HepG2 (cell line): Measurements from ENCODE around the gene TNP2. TPM values are rescaled to one million over a fixed set of nuclear protein-coding genes. Genes with fewer than 3 reads are reported as not detected.

Source experiments
- ADNP ChIP-seq: sonication (generic); formaldehyde crosslinking; IDR thresholded peaks from 2 replicates; pipeline ENCODE4 v1.4.0; 2020; ENCODE audit warnings: missing genetic modification reagents
- FOXK1 ChIP-seq: sonication (generic); formaldehyde crosslinking; IDR thresholded peaks from 2 replicates; pipeline ENCODE4 v1.4.0; 2020; ENCODE audit warnings: low read depth, missing genetic modification reagents, borderline replicate concordance
- HDAC1 ChIP-seq: sonication (generic); formaldehyde crosslinking; IDR thresholded peaks from 2 replicates; pipeline ENCODE4 v1.5.1; 2020; ENCODE audit warnings: mild to moderate bottlenecking, missing genetic modification reagents
- SMAD3 ChIP-seq: sonication (generic); formaldehyde crosslinking; IDR thresholded peaks from 2 replicates; pipeline ENCODE4 v1.4.0; 2020; ENCODE audit warnings: missing genetic modification reagents
- TBX2 ChIP-seq: sonication (generic); formaldehyde crosslinking; IDR thresholded peaks from 2 replicates; pipeline ENCODE4 v1.5.0; 2020; ENCODE audit warnings: missing genetic modification reagents, mild to moderate bottlenecking, borderline replicate concordance
- ZMYM3 ChIP-seq: sonication (generic); formaldehyde crosslinking; IDR thresholded peaks from 2 replicates; pipeline ENCODE4 v1.5.1; 2020; ENCODE audit warnings: mild to moderate bottlenecking, missing genetic modification reagents
- ZNF143 ChIP-seq: sonication (generic); formaldehyde crosslinking; IDR thresholded peaks from 2 replicates; pipeline ENCODE4 v1.4.0; 2020; ENCODE audit warnings: missing genetic modification reagents
- ZNF296 ChIP-seq: sonication (generic); formaldehyde crosslinking; conservative IDR thresholded peaks from 2 replicates; pipeline ENCODE4 v1.5.0; 2020; ENCODE audit warnings: mild to moderate bottlenecking, missing genetic modification reagents
- ZNF354B ChIP-seq: sonication (generic); formaldehyde crosslinking; IDR thresholded peaks from 2 replicates; pipeline ENCODE4 v1.8.0; 2022; ENCODE audit warnings: mild to moderate bottlenecking, missing genetic modification reagents
- ZNF530 ChIP-seq: sonication (generic); formaldehyde crosslinking; IDR thresholded peaks from 2 replicates; pipeline ENCODE4 v1.5.0; 2020; ENCODE audit warnings: low read depth, mild to moderate bottlenecking, missing genetic modification reagents
- ZNF558 ChIP-seq: sonication (generic); formaldehyde crosslinking; IDR thresholded peaks from 2 replicates; pipeline ENCODE4 v1.9.0; 2022; ENCODE audit warnings: mild to moderate bottlenecking, missing genetic modification reagents, borderline replicate concordance
- ZNF614 ChIP-seq: IDR thresholded peaks from 2 replicates; pipeline ENCODE4 v1.6.1; 2018; ENCODE audit warnings: missing biosample characterization, missing genetic modification reagents, inconsistent platforms, borderline replicate concordance
- ZNF773 ChIP-seq: sonication (generic); formaldehyde crosslinking; IDR thresholded peaks from 2 replicates; pipeline ENCODE4 v1.4.0; 2020; ENCODE audit warnings: missing genetic modification reagents, borderline replicate concordance
- ZNF788 ChIP-seq: sonication (generic); formaldehyde crosslinking; IDR thresholded peaks from 2 replicates; pipeline ENCODE4 v1.5.0; 2020; ENCODE audit warnings: mild to moderate bottlenecking, missing genetic modification reagents, borderline replicate concordance
- polyA plus RNA-seq, 8 experiments: library from polyadenylated mRNA; depleted of rRNA in 3 of 8; stranded (reverse) in 7 of 8; unstranded in 1 of 8; fragments of >200 nt; fragmentation: Illumina TruSeq in 4 of 8; extraction: Trizol in 4 of 8; gene quantifications; 2 replicates each; pipeline versions ENCODE4 v1.2.1 to v1.2.3, GENCODE V29; 2011 to 2016; ENCODE audit warnings: low read depth in 4 of 8, missing spikeins in 1 of 8, mixed read lengths in 1 of 8; ENCODE audit not compliant: insufficient read depth in 1 of 8
- total RNA-seq, 5 experiments: library from RNA; depleted of rRNA; stranded (reverse); fragments of >200 nt; fragmentation: Illumina TruSeq; extraction: Trizol; gene quantifications; 2 replicates each; pipeline ENCODE4 v1.2.3, GENCODE V29; 2016; ENCODE audit warnings: low read depth in 1 of 5
- TF ChIP-seq, protein P1 (sequence below): sonication (generic); formaldehyde crosslinking; IDR thresholded peaks from 2 replicates; pipeline ENCODE4 v1.4.0; 2020; ENCODE audit warnings: missing genetic modification reagents, mild to moderate bottlenecking, borderline replicate concordance
- TF ChIP-seq, protein P2 (sequence below): sonication (generic); formaldehyde crosslinking; IDR thresholded peaks from 2 replicates; pipeline ENCODE4 v1.8.1; 2023; ENCODE audit warnings: mild to moderate bottlenecking, inconsistent platforms, moderate library complexity, missing genetic modification reagents, borderline replicate concordance
- TF ChIP-seq, protein P3 (sequence below): fragments of 450-650 bp; IDR thresholded peaks from 2 replicates; pipeline ENCODE4 v1.6.1; 2017; ENCODE audit warnings: mild to moderate bottlenecking
- TF ChIP-seq, protein P4 (sequence below): sonication (generic); formaldehyde crosslinking; IDR thresholded peaks from 2 replicates; pipeline ENCODE4 v1.4.0; 2020; ENCODE audit warnings: low read depth, mild to moderate bottlenecking, missing genetic modification reagents

Gene TNP2
- total and polyA plus RNA-seq, 2 of the 13 experiments (the other 11 are each of a cell fraction or from before 2014, with no cell fraction given), result not detected

DNA sequence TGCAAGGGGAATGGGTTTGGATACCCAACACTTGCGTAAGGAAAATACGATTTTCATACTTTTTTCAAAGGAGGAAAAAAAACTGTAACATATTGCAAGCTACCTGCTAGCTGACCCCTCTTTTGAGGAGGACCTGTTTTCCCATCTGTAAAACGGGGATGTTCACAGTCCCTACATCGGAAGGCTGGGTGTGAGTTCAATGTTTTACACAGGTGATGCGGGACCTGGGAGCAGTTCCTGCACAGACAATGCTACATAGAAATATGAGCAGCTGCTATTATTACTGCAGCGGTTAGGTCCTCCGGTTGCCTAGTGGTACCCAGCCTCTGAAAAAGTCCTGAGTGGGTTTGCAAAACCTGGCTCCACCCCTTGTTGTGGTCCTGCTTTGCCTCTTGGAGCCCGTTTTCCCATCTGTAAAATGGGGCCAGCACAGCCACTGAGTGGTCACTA lies 16.6 kb downstream of the TNP2 start (continued):
- TF ChIP-seq, protein P1, sequence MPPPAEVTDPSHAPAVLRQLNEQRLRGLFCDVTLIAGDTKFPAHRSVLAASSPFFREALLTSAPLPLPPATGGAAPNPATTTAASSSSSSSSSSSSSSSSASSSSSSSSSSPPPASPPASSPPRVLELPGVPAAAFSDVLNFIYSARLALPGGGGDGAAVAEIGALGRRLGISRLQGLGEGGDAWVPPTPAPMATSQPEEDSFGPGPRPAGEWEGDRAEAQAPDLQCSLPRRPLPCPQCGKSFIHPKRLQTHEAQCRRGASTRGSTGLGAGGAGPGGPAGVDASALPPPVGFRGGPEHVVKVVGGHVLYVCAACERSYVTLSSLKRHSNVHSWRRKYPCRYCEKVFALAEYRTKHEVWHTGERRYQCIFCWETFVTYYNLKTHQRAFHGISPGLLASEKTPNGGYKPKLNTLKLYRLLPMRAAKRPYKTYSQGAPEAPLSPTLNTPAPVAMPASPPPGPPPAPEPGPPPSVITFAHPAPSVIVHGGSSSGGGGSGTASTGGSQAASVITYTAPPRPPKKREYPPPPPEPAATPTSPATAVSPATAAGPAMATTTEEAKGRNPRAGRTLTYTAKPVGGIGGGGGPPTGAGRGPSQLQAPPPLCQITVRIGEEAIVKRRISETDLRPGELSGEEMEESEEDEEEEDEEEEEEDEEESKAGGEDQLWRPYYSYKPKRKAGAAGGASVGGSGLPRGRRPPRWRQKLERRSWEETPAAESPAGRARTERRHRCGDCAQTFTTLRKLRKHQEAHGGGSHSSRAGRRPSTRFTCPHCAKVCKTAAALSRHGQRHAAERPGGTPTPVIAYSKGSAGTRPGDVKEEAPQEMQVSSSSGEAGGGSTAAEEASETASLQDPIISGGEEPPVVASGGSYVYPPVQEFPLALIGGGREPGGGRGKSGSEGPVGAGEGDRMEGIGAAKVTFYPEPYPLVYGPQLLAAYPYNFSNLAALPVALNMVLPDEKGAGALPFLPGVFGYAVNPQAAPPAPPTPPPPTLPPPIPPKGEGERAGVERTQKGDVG (CRISPR knock-in tag), result 0 out of 2 replicates have a peak, but pooled peaks have one; percentile 6
- TF ChIP-seq, protein P2, sequence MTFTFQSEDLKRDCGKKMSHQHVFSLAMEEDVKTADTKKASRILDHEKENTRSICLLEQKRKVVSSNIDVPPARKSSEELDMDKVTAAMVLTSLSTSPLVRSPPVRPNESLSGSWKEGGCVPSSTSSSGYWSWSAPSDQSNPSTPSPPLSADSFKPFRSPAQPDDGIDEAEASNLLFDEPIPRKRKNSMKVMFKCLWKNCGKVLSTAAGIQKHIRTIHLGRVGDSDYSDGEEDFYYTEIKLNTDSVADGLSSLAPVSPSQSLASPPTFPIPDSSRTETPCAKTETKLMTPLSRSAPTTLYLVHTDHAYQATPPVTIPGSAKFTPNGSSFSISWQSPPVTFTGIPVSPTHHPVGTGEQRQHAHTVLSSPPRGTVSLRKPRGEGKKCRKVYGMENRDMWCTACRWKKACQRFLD (CRISPR knock-in tag), result no peak
- TF ChIP-seq ZNF530 (CRISPR knock-in tag) (no peak), ZNF614 (CRISPR knock-in tag) (peak; percentile 11; the same call in 1 of the 2 replicates), ZNF354B (CRISPR knock-in tag) (0 out of 2 replicates have a peak, but pooled peaks have one; percentile 60), ZNF143 (CRISPR knock-in tag) (0 out of 2 replicates have a peak, but pooled peaks have one; percentile 8), ZNF773 (CRISPR knock-in tag) (no peak), ZNF296 (CRISPR knock-in tag) (0 out of 2 replicates have a peak, but pooled peaks have one; percentile 18), HDAC1 (CRISPR knock-in tag) (peak; percentile 34; the same call in 1 of the 2 replicates), ZMYM3 (CRISPR knock-in tag) (peak; percentile 48), FOXK1 (CRISPR knock-in tag) (no peak), SMAD3 (0 out of 2 replicates have a peak, but pooled peaks have one; percentile 23), ADNP (CRISPR knock-in tag) (peak; percentile 29; the same call in 1 of the 2 replicates), ZNF788 (CRISPR knock-in tag) (0 out of 2 replicates have a peak, but pooled peaks have one; percentile 2), ZNF558 (CRISPR knock-in tag) (0 out of 2 replicates have a peak, but pooled peaks have one; percentile 44), TBX2 (CRISPR knock-in tag) (no peak)
- TF ChIP-seq, protein P3, sequence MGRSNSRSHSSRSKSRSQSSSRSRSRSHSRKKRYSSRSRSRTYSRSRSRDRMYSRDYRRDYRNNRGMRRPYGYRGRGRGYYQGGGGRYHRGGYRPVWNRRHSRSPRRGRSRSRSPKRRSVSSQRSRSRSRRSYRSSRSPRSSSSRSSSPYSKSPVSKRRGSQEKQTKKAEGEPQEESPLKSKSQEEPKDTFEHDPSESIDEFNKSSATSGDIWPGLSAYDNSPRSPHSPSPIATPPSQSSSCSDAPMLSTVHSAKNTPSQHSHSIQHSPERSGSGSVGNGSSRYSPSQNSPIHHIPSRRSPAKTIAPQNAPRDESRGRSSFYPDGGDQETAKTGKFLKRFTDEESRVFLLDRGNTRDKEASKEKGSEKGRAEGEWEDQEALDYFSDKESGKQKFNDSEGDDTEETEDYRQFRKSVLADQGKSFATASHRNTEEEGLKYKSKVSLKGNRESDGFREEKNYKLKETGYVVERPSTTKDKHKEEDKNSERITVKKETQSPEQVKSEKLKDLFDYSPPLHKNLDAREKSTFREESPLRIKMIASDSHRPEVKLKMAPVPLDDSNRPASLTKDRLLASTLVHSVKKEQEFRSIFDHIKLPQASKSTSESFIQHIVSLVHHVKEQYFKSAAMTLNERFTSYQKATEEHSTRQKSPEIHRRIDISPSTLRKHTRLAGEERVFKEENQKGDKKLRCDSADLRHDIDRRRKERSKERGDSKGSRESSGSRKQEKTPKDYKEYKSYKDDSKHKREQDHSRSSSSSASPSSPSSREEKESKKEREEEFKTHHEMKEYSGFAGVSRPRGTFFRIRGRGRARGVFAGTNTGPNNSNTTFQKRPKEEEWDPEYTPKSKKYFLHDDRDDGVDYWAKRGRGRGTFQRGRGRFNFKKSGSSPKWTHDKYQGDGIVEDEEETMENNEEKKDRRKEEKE, result no peak
- TF ChIP-seq, protein P4, sequence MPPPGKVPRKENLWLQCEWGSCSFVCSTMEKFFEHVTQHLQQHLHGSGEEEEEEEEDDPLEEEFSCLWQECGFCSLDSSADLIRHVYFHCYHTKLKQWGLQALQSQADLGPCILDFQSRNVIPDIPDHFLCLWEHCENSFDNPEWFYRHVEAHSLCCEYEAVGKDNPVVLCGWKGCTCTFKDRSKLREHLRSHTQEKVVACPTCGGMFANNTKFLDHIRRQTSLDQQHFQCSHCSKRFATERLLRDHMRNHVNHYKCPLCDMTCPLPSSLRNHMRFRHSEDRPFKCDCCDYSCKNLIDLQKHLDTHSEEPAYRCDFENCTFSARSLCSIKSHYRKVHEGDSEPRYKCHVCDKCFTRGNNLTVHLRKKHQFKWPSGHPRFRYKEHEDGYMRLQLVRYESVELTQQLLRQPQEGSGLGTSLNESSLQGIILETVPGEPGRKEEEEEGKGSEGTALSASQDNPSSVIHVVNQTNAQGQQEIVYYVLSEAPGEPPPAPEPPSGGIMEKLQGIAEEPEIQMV (CRISPR knock-in tag), result 0 out of 2 replicates have a peak, but pooled peaks have one; percentile 5
